ENCODE results near the gene CA10.

GRCh38 chr17:51724043-51724580 lies 434.4 kb downstream of the CA10 start:
- TF ChIP-seq POLR2A (IDR thresholded peaks at IDR 0.05) (no peak), CTCF (IDR thresholded peaks at IDR 0.05) (no peak)

Data from right lobe of liver (tissue), 4 donors.